Urinary bladder (tissue), 4 donors: ENCODE measurements around the gene IPO7. TPM values are rescaled to one million over a fixed set of nuclear protein-coding genes. Genes with fewer than 3 reads are reported as not detected.

Experiments used
- DNase-seq: peaks from one replicate; pipeline ENCODE4 v3.0.0-alpha.2; 2015; ENCODE audit errors: extremely low spot score
- H3K27ac ChIP-seq: one replicate; pipeline ENCODE4 v1.5.1; 2013; ENCODE audit warnings: low read depth, mild to moderate bottlenecking, moderate library complexity
- H3K36me3 ChIP-seq: one replicate; pipeline ENCODE4 v1.6.1; 2013; ENCODE audit warnings: mild to moderate bottlenecking, moderate library complexity; ENCODE audit not compliant: insufficient read depth
- H3K4me1 ChIP-seq: one replicate; pipeline ENCODE4 v1.6.1; 2013; ENCODE audit warnings: mild to moderate bottlenecking, moderate library complexity; ENCODE audit not compliant: insufficient read depth
- H3K4me3 ChIP-seq: one replicate; pipeline ENCODE4 v1.5.1; 2013; ENCODE audit warnings: low read depth, low read length
- WGBS: extraction: QIAGEN DNeasy Blood & Tissue Kit; methylation state at CpG from one replicate; pipeline ENCODE4 v1.1.7; 2013; 5-methylcytosine and 5-hydroxymethylcytosine counted together
- polyA plus RNA-seq: library from polyadenylated mRNA; stranded (reverse); fragments of 200-250 nt; gene quantifications from one replicate; pipeline ENCODE4 v1.2.3, GENCODE V29; 2013
- small RNA-seq: library from RNA; depleted of rRNA; stranded (forward); fragments of <200 nt; gene quantifications from one replicate; pipeline ENCODE3, GENCODE V24; 2014
- total RNA-seq: library from RNA; depleted of rRNA; stranded (reverse); fragments of >200 nt; gene quantifications from one replicate; pipeline ENCODE4 v1.2.3, GENCODE V29; 2014
- donor health status: healthy with polysubstance abuse.
- donor health status: healthy.

IPO7 gene
- total and polyA plus RNA-seq, 2 donors: 71.0 to 202 TPM

GRCh38 chr11:9490376-9490775, 105.9 kb downstream of the IPO7 start:
- Histone ChIP-seq H3K36me3 (peaks cover 2% of the 10 kb centered on the region), H3K4me1 (no peaks in the 10 kb centered on the region), H3K27ac (no peak overlapping the region), H3K4me3 (no peak overlapping the region)
- WGBS: 99% methylated on average over 3 of the region's 3 CpGs
- no peak for DNase-seq

- DNase-seq: no peak
- WGBS: 42% methylated on average over 1 of the region's 1 CpG
- Histone ChIP-seq H3K27ac (no peak overlapping the region), H3K4me1 (no peaks in the 10 kb centered on the region), H3K36me3 (peaks cover 8% of the 10 kb centered on the region), H3K4me3 (no peak overlapping the region)
These were observed 109.0 kb downstream of the IPO7 start for GRCh38 chr11:9493492-9493891.

GRCh38 chr11:9494316-9494715, 109.9 kb downstream of the IPO7 start:
- no peak overlapping the region for H3K27ac ChIP-seq
- DNase-seq: no peak
- no peak overlapping the region for H3K4me3 ChIP-seq
- H3K4me1 ChIP-seq: no peaks in the 10 kb centered on the region
- H3K36me3 ChIP-seq: peaks cover 8% of the 10 kb centered on the region
- 96% methylated on average over 3 of the region's 3 CpGs for WGBS

- H3K4me1 ChIP-seq: no peaks in the 10 kb centered on the region
- DNase-seq: no peak
- H3K4me3 ChIP-seq: no peak overlapping the region
- 87% methylated on average over 6 of the region's 6 CpGs for WGBS
- no peak overlapping the region for H3K27ac ChIP-seq
- H3K36me3 ChIP-seq: peaks cover 8% of the 10 kb centered on the region
These were observed 111.5 kb downstream of the IPO7 start for GRCh38 chr11:9495803-9496514.

Small RNA genes within 50 kb of the gene (small RNA-seq; reads per million reads assigned to genes)
- 71.7 reads per million, percentile 97 among the genes with 10 or more reads in this experiment for gene SNORA23

Other genes starting within 250 kb of the IPO7 start
- gene DENND5A, start 119.3 kb upstream of the IPO7 start, total RNA-seq: 178 TPM
- 74.7 TPM for gene DENND5A, start 119.3 kb upstream of the IPO7 start, polyA plus RNA-seq
- gene TMEM41B, start 70.1 kb upstream of the IPO7 start, total RNA-seq: 51.0 TPM
- gene TMEM41B, start 70.1 kb upstream of the IPO7 start, polyA plus RNA-seq: 9.1 TPM
- gene ZNF143, start 76.4 kb downstream of the IPO7 start, total RNA-seq: 28.8 TPM
- gene ZNF143, start 76.4 kb downstream of the IPO7 start, polyA plus RNA-seq: 23.4 TPM
- gene WEE1, start 189.0 kb downstream of the IPO7 start, total RNA-seq: 95.5 TPM
- gene WEE1, start 189.0 kb downstream of the IPO7 start, polyA plus RNA-seq: 25.1 TPM